Lower lobe of right lung (tissue), 2 donors: Measurements from ENCODE around the gene TEK. TPM values are rescaled to one million over a fixed set of nuclear protein-coding genes. Genes with fewer than 3 reads are reported as not detected.

Experiments
- ATAC-seq, 2 donors: fragments of 200-7000 bp; cut with Tn5 transposase; one replicate each; pipeline ENCODE4 v1.9.1; 2020 to 2022; ENCODE audit warnings: mild to moderate bottlenecking in 2 of 2, moderate library complexity in 2 of 2
- DNase-seq: peaks from one replicate; pipeline ENCODE4 v3.0.0-alpha.2; 2020
- H3K27ac ChIP-seq: fragments of 200-600 bp; one replicate; pipeline ENCODE4 v1.8.0; 2022
- H3K27me3 ChIP-seq: fragments of 200-600 bp; one replicate; pipeline ENCODE4 v1.8.0; 2022; ENCODE audit warnings: low read depth
- H3K36me3 ChIP-seq: fragments of 200-600 bp; one replicate; pipeline ENCODE4 v1.8.0; 2022; ENCODE audit warnings: mild to moderate bottlenecking
- H3K4me1 ChIP-seq: fragments of 200-600 bp; one replicate; pipeline ENCODE4 v1.8.0; 2022
- H3K4me3 ChIP-seq: fragments of 200-600 bp; one replicate; pipeline ENCODE4 v1.8.0; 2022; ENCODE audit warnings: mild to moderate bottlenecking
- H3K9me3 ChIP-seq: fragments of 200-600 bp; one replicate; pipeline ENCODE4 v1.8.0; 2022
- CTCF ChIP-seq: fragments of 200-600 bp; IDR thresholded peaks from one replicate; pipeline ENCODE4 v1.8.0; 2022; ENCODE audit warnings: antibody characterized with exemption, mild to moderate bottlenecking
- intact Hi-C: fragments of 100-400 bp; cut with DNase I; formaldehyde crosslinking; loops from one replicate; pipeline ENCODE4 v1.11.0; 2022
- long read RNA-seq: library from polyadenylated mRNA; unstranded; transcript quantifications from one replicate; pipeline ENCODE4 v2.0.0, GENCODE V29; 2021
- total RNA-seq: library from RNA; stranded (reverse); fragmentation: NEBNext Ultra II Directional; extraction: Animal tissue kit (Norgen Biotek cat#: 25700); gene quantifications from one replicate; pipeline ENCODE4 v1.2.1, GENCODE V29; 2021
- donor health status: DM: no; HTN: yes; CAD: no; lungs with severe emphysema.

TEK gene
- total RNA-seq, result 56.3 TPM
- long read RNA-seq, full-length matches to known transcripts, result 15 of 67 reads
- long read RNA-seq, partial matches to known transcripts, result 23 of 67 reads
- long read RNA-seq, other reads (novel, unspliced or antisense), result 29 of 67 reads

GRCh38 chr9:27108981-27109541 is at the start of gene TEK:
Gene TEK (plus strand): TSS chr9:27109225. CDS start chr9:27109591, 366 bp downstream.
- Histone ChIP-seq H3K4me3 (peak within 1 kb of the TSS; percentile 48), H3K9me3 (no peaks in the 10 kb centered on the region), H3K27ac (peak within 1 kb of the TSS; percentile 65), H3K27me3 (no peaks in the 10 kb centered on the region), H3K4me1 (peaks cover 8% of the 10 kb centered on the region), H3K36me3 (no peaks in the 10 kb centered on the region)
- no peak for TF ChIP-seq CTCF
- ATAC-seq, result no peak
- DNase-seq, result no peak
- intact Hi-C loops, result no loop called here

GRCh38 chr9:27059412-27059811 is 49.6 kb upstream of the TEK start:
- no peaks in the 10 kb centered on the region for H3K9me3 ChIP-seq
- H3K27ac ChIP-seq, result no peak overlapping the region
- no peak overlapping the region for H3K4me3 ChIP-seq
- peaks cover 11% of the 10 kb centered on the region for H3K36me3 ChIP-seq
- intact Hi-C loops, result no loop called here
- no peaks in the 10 kb centered on the region for H3K27me3 ChIP-seq
- no peak for TF ChIP-seq CTCF
- no peak for DNase-seq
- no peak for ATAC-seq
- no peaks in the 10 kb centered on the region for H3K4me1 ChIP-seq

- TF ChIP-seq CTCF, result no peak
- Histone ChIP-seq H3K27me3 (no peaks in the 10 kb centered on the region), H3K4me1 (no peaks in the 10 kb centered on the region), H3K9me3 (no peaks in the 10 kb centered on the region), H3K4me3 (no peak overlapping the region), H3K27ac (no peak overlapping the region), H3K36me3 (peaks cover 11% of the 10 kb centered on the region)
- intact Hi-C loops, result no loop called here
- no peak for DNase-seq
- ATAC-seq, result no peak
Measured at GRCh38 chr9:27059907-27060306, 49.1 kb upstream of the TEK start.

- Histone ChIP-seq H3K4me3 (no peak overlapping the region), H3K27me3 (no peaks in the 10 kb centered on the region), H3K9me3 (no peaks in the 10 kb centered on the region), H3K27ac (no peak overlapping the region), H3K36me3 (no peaks in the 10 kb centered on the region), H3K4me1 (no peaks in the 10 kb centered on the region)
- intact Hi-C loops, result no loop called here
- TF ChIP-seq CTCF, result no peak
- no peak for DNase-seq
- no peak for ATAC-seq
Measured at GRCh38 chr9:27065288-27065687, 43.7 kb upstream of the TEK start.

- Histone ChIP-seq H3K27me3 (no peaks in the 10 kb centered on the region), H3K4me3 (no peak overlapping the region), H3K4me1 (no peaks in the 10 kb centered on the region), H3K27ac (no peak overlapping the region), H3K9me3 (no peaks in the 10 kb centered on the region), H3K36me3 (no peaks in the 10 kb centered on the region)
- DNase-seq, result no peak
- peak in 1 of 2 donors; percentile 51 for ATAC-seq
- intact Hi-C loops, result no loop called here
- no peak for TF ChIP-seq CTCF
Measured at GRCh38 chr9:27073841-27074728, 34.9 kb upstream of the TEK start.
